HG03571 (cell line): ENCODE data around the gene PXDN.
"Not testable (repeated sequence)": the region's sequence is repeated elsewhere in the genome, so short reads cannot be mapped to it uniquely, and the experiment has no call there.

Experiments used
- ATAC-seq: cut with Tn5 transposase; IDR thresholded peaks from one replicate; pipeline ENCODE4 v1.9.1; 2021; ENCODE audit not compliant: unreplicated experiment

Gene PXDN

DNA sequence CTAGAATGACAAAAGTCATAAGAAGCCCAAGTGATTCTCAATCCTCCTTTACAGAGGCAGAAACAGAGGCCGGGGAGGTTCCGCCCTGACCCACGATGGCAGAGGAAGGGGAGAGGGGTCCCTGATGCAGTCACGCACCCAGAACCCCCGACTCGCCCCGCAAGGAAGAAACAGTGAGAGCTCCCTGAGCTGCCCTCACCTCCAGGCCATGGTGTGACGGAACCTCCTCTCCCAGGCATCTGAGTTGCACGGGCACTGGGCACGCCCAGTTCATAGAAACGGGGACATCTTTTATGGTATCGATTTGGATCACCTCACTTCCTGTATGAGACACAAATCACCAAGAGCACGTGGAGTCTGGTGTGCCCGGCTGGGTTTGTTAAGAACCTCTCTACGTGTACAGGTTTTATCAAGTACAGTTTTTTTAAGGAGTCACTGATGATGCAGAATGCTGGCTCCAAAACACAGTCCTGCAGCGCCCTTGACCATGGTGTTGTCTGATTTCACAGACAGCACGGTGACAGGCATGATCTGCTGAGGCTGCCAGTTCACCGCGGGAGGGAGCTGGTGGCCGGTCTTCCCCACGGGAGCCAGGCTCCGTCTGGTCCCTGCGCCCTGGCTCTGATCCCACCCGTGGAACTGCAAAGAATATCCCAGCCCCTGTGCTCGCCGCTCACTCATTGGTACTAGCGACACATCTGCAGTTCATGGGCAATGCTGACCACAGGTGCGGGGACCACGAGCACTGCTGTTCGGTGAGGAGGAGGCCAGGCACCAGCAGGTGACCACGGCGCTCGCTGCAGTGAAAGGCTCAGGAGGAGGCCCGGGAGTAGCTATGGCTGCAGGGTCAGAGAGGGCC lies 35.6 kb downstream of the PXDN start:
- ATAC-seq, result no peak

GRCh38 chr2:1707771-1708418 lies 36.4 kb downstream of the PXDN start:
- ATAC-seq, result no peak

- not testable (repeated sequence) for ATAC-seq
Measured at GRCh38 chr2:1706089-1706841, 38.0 kb downstream of the PXDN start.

DNA sequence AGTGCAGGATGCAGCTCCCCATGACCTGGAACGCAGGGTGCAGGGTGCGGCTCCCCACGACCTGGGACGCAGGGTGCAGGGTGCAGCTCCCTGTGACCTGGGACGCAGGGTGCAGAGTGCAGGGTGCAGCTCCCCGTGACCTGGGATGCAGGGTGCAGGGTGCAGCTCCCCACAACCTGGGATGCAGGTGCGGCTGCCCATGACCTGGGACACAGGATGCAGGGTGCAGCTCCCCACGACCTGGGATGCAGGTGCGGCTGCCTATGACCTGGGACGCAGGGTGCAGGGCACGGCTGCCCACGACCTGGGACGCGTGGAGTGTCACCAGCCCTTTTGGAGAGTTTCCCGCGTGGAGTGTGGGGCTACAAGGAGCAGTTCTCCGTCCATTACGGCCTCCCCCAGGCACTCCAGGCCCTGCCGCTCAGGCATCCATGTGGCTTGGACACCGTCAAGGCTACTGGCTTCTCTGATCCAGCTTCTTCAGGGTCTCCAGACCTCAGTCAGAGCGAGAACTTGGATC lies 38.7 kb downstream of the PXDN start:
- no peak for ATAC-seq

- no peak for ATAC-seq
Measured at GRCh38 chr2:1704631-1705556, 39.4 kb downstream of the PXDN start.

DNA sequence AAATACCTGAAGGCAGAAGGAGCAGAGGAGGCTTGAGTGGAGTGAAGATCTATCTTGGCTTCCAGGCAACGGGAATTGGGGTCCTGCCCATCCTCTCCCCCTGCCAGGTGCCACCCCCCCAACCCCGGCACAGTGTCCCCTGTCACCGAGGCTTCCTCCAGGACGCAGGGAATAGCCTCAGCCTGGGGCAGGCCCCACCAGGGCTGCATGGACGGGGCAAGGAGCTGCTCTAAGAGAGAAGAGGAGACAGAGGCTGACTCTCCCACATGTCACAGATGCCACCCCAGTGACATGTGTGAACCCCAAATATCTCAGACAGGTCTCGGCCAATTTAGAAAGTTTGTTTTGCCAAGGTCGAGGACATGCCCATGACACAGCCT lies 42.1 kb downstream of the PXDN start:
- no peak for ATAC-seq

GRCh38 chr2:1701556-1702185 lies 42.6 kb downstream of the PXDN start:
- ATAC-seq, result no peak

DNA sequence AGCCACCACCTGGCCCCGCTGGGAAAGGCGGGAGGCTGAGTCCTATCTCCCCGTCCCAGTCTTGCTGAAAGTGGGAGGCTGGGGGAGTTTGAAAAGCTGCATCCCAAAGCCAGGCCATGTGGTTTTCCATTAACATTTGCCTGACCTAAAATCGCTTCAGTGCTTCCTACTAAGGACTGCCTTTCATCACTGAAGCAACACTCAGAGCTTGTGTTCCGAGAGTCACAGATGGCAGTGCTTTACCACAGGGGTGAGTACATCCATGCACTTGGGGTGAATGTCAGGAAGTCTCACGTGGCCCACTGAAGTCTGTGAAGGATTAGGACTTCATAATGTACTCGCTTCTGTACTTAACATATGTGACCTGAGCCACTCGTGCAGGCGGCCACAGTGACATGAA lies 43.3 kb downstream of the PXDN start:
- no peak for ATAC-seq

GRCh38 chr2:1700427-1700826 lies 43.9 kb downstream of the PXDN start:
- not testable (repeated sequence) for ATAC-seq

DNA sequence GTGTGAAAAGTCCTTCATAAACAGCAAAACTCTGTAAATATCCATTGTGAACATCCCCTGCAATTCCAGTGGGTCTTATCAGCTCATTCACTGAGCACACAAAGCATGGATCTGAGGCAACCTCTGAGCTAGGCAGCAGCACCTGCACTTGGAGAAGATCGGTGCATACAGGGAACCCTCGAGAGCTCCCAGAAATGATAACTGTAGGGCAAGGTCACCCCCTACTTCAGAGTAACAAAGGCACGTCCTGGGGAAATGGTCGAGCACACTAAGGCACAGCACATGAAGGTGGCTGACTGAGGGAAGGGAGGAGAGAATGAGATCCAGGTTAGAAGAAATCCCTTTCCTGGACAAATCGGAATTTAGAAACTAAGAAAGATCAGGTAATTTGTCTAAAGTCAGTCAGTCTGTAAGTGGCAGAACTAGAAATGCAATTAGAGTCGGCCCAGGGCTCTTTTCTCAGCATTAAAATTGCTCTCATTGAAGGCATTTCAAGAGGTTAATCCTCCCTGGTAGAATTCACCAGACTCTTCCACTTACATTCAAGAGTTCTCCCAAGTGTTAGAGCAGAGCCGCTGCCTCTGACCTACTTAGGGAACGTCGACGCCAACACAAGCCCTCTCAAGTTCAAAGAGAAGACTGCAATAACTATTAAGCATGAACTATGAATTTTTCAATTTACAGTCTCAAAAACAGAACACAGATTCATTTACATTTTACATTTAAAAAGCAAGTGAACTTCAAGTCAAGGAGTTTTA lies 45.9 kb downstream of the PXDN start:
- ATAC-seq, result no peak

GRCh38 chr2:1697601-1698000 lies 46.7 kb downstream of the PXDN start:
- ATAC-seq, result no peak

DNA sequence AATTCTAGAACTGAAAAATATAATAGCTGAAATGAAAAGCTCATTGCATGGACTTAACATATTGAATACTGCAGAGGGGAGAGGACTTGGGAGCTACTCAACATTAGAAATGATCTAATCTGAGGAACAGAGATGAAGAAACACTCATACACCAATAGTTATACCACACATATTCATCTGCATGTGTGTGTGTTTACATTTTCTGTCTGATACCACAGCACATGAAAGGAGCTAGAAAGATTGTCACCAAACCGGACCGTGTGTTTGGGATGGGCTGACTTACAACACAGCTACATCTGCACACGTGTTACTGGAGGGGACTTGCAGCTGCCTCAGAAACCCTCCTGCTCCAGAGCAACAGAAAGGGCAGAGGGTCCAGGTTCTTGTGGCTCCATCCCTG lies 47.8 kb downstream of the PXDN start:
- no peak for ATAC-seq

DNA sequence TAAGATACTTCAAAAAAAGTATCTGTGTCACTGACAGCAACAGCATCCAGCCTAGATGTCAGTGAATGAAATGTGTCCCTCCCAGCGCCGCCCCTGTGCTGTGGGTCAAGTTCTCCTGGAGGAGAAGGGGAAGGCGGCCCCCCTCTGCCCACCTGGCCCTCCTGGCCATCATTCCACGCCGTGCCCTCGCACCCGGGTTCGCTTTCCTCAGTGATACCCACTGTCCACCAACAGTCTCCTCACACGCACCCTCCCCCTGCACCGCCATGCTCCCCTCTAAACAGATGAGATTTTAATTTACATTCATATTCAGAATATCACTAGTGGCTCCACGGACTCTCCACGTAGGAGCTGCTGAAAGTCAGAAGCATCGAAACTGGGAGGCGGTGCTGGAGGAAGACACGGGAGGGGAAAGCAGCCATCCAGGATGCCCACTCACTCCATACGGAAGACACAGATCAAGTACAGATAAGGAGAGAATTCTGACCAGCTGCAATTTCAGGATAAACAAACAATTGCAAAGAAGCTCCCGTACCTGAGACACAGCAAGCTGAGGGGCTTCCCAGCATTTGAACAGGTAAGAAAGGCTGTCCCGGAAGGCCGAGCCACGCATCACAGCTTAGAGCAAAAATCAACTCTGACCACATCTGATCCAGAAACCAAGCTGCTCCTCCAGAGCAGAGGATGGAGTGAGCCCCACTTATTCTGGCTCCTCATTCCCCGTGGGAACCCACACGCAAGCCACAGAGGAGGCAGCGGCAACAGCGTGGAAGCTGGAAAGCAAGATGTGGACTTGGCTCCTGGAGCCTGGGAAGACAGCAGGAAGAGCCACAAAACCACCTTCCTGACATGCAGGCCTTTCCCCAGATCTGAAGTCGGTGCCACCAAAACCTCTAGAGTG lies 49.7 kb downstream of the PXDN start:
- ATAC-seq, result no peak

DNA sequence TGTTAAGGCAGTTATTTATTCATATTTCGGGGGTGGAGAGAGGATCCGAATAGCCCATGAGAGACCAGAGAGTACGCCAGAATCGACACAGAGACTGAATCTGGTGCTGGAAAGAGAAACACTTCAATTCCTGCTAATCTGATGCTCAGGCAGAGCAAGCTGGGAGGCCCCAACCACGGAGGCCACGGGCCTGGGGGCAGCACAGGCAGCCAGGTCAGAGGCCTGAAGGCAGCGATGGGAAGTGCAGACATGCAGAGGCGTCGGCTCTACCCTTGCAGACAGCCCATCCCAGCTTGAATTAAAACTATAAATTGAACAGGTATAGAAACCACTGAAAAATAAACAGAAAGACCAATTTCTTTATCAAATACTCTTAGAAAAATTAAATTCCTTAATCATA lies 50.6 kb downstream of the PXDN start:
- ATAC-seq, result no peak

DNA sequence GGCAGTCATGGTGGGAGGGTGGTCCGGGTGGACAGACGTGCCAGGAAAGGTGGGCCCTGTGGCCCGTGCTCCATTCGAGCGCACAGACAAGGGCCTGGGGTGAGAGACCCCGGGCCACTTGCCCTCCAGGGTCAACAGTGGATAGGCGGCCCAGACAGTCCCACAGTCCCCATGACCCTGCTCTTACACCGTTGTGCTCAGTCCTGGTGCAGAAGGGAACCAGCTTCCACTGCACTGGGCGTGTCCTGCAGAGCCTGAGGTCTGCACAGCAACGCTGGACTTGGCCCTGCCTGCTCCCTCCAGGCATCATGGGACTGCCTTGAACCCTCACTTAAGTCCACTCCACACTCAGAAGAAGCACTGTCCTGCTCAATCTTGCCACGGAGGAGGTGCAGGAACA lies 52.0 kb downstream of the PXDN start:
- ATAC-seq, result no peak

DNA sequence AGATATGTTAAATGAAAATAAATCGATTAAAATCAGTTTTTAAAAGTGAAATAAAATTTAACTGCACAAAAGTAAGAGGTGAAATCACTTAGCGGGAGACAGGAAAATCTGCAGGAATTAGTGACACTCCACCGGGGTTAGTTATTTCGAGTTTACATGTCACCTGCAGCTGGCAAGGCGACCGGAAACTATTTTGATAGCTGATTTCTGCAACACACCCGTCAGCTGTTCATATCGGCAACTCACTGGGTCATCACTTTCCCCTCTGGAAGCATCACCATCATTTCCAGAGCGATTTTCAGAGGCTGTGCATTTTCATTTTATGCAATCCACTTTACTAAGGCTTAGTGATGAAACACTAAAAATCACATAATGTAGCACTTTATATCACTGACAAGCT lies 52.9 kb downstream of the PXDN start:
- ATAC-seq, result no peak

DNA sequence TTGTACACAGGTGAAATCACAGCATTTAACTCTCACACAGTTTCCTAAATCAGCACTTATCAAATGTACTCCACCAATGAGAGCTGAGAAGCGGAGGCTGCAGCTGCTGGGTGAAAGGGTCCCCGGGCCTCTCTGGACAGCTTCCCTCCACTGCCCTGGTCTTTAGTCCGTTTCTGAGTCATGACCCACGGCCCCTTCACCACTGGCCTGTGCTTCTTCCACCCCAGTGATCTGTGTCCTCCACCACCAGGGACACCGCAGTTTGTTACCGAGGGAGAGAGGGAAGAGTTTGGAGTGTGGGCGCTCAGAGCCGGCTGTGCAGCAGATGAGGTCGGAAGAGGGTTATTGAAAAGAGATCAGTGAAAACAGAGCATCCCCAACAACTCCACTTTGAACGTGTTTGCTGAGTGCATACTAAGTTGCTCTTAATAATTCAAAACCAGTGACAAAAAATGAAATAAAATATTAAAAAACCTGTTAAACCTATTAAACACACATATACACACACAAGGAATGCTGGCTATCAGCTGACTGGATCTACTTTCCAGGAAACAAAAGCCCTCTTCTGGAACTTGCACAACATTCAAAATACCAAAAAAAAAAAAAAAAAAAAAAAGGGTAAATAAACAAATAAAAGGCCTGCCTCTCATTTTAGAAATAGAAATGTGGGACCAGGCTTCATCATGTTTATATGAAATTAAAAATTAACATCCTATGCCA lies 54.1 kb downstream of the PXDN start:
- no peak for ATAC-seq

DNA sequence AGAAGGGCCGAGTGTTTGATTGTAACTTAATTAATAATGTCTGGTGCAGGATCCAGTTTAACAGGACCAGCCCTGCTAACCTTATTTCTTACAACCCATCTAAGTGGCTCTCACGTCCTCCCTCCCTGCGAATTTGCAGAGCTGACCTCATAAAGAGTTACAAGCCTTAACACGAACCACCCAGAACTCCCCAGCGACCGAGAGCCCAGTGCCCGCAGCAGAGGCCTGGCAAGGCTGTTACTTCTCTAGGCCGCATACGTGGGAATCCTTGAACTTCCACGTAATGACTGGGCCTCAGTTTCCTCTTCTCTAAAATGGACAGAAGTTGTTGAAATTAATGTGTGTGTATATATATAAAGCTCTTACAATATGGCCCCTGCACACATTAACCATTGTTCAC lies 55.5 kb downstream of the PXDN start:
- no peak for ATAC-seq
